ENCODE results near the gene RASL10A.

GRCh38 chr22:29319072-29319471, 3.6 kb upstream of the RASL10A start:
- TF ChIP-seq, protein P1, sequence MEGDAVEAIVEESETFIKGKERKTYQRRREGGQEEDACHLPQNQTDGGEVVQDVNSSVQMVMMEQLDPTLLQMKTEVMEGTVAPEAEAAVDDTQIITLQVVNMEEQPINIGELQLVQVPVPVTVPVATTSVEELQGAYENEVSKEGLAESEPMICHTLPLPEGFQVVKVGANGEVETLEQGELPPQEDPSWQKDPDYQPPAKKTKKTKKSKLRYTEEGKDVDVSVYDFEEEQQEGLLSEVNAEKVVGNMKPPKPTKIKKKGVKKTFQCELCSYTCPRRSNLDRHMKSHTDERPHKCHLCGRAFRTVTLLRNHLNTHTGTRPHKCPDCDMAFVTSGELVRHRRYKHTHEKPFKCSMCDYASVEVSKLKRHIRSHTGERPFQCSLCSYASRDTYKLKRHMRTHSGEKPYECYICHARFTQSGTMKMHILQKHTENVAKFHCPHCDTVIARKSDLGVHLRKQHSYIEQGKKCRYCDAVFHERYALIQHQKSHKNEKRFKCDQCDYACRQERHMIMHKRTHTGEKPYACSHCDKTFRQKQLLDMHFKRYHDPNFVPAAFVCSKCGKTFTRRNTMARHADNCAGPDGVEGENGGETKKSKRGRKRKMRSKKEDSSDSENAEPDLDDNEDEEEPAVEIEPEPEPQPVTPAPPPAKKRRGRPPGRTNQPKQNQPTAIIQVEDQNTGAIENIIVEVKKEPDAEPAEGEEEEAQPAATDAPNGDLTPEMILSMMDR (conservative IDR thresholded peaks at IDR 0.05 in 1 of 2, IDR thresholded peaks at IDR 0.05 in 1 of 2; ENCODE audit: low read depth in 1 of 2, low read length in 2 of 2), result no peak
- TF ChIP-seq EZH2 (IDR thresholded peaks at IDR 0.05; ENCODE audit: low read length, missing control alignments), result no peak

Measured in fibroblast of lung (primary cell).